GM18870 (cell line): ENCODE measurements around the gene NRXN3.

Source experiments
- ATAC-seq: cut with Tn5 transposase; IDR thresholded peaks from one replicate; pipeline ENCODE4 v1.9.1; 2021; ENCODE audit warnings: moderate library complexity; ENCODE audit not compliant: unreplicated experiment

The NRXN3 gene

GRCh38 chr14:79436335-79436734 lies 1266.2 kb downstream of the NRXN3 start:
- no peak for ATAC-seq

- no peak for ATAC-seq
Measured at GRCh38 chr14:79437951-79438350, 1267.8 kb downstream of the NRXN3 start.

GRCh38 chr14:79438696-79439342 lies 1268.6 kb downstream of the NRXN3 start:
- no peak for ATAC-seq

- no peak for ATAC-seq
Measured at GRCh38 chr14:79442786-79443185, 1272.6 kb downstream of the NRXN3 start.

GRCh38 chr14:79443602-79444001 lies 1273.4 kb downstream of the NRXN3 start:
- no peak for ATAC-seq

- ATAC-seq, result no peak
Measured at GRCh38 chr14:79448960-79449359, 1278.8 kb downstream of the NRXN3 start.

GRCh38 chr14:79451601-79452000 lies 1281.4 kb downstream of the NRXN3 start:
- no peak for ATAC-seq

- no peak for ATAC-seq
Measured at GRCh38 chr14:79453276-79453675, 1283.1 kb downstream of the NRXN3 start.

- ATAC-seq, result no peak
Measured at GRCh38 chr14:79464468-79464867, 1294.3 kb downstream of the NRXN3 start.

- ATAC-seq, result no peak
Measured at GRCh38 chr14:79465651-79466050, 1295.5 kb downstream of the NRXN3 start.

- ATAC-seq, result no peak
Measured at GRCh38 chr14:79466938-79467527, 1296.9 kb downstream of the NRXN3 start.

GRCh38 chr14:79467835-79468234 lies 1297.7 kb downstream of the NRXN3 start:
- no peak for ATAC-seq

GRCh38 chr14:79468486-79468885 lies 1298.3 kb downstream of the NRXN3 start:
- no peak for ATAC-seq

GRCh38 chr14:79473651-79474050 lies 1303.5 kb downstream of the NRXN3 start:
- ATAC-seq, result no peak

- ATAC-seq, result no peak
Measured at GRCh38 chr14:79475887-79476532, 1305.8 kb downstream of the NRXN3 start.

GRCh38 chr14:79476552-79476951 lies 1306.4 kb downstream of the NRXN3 start:
- no peak for ATAC-seq

- no peak for ATAC-seq
Measured at GRCh38 chr14:79480212-79480611, 1310.0 kb downstream of the NRXN3 start.

- ATAC-seq, result no peak
Measured at GRCh38 chr14:79482825-79483224, 1312.7 kb downstream of the NRXN3 start.

GRCh38 chr14:79483477-79484388 lies 1313.6 kb downstream of the NRXN3 start:
- no peak for ATAC-seq

- no peak for ATAC-seq
Measured at GRCh38 chr14:79487632-79488031, 1317.5 kb downstream of the NRXN3 start.

GRCh38 chr14:79491161-79491560 lies 1321.0 kb downstream of the NRXN3 start:
- no peak for ATAC-seq
